ENCODE data around the gene C4orf46. TPM values are rescaled to one million over a fixed set of nuclear protein-coding genes. Genes with fewer than 3 reads are reported as not detected.

Gene C4orf46
- total RNA-seq, 4 donors from 2014 or later = 1.8 to 6.4 (median 4.8) TPM

GRCh38 chr4:158636619-158637018 lies 35.1 kb downstream of the C4orf46 start:
- WGBS, 2 donors = 73 to 74% methylated on average over 1 of the region's 1 CpG
- Histone ChIP-seq H3K27ac (no peak overlapping the region), H3K4me1 (no peaks in the 10 kb centered on the region), H3K4me3 (no peak overlapping the region), H3K36me3 (no peaks in the 10 kb centered on the region), H3K9me3 (no peaks in the 10 kb centered on the region), H3K27me3 (no peaks in the 10 kb centered on the region)
- no peak for DNase-seq
- intact Hi-C loops (cut with DNase I) = no loop called here
- TF ChIP-seq CTCF (IDR thresholded peaks at IDR 0.05) (no peak), POLR2A (IDR thresholded peaks at IDR 0.05) (no peak)

- Histone ChIP-seq H3K9me3 (no peaks in the 10 kb centered on the region), H3K36me3 (no peaks in the 10 kb centered on the region), H3K27me3 (no peaks in the 10 kb centered on the region), H3K27ac (no peak overlapping the region), H3K4me3 (no peak overlapping the region), H3K4me1 (no peaks in the 10 kb centered on the region)
- TF ChIP-seq POLR2A (IDR thresholded peaks at IDR 0.05) = no peak
- TF ChIP-seq CTCF (IDR thresholded peaks at IDR 0.05) = no peak
- intact Hi-C loops (cut with DNase I) = no loop called here
- DNase-seq = no peak
- WGBS, 2 donors = 33% methylated on average over 1 of the region's 1 CpG
Measured at GRCh38 chr4:158630893-158631292, 40.8 kb downstream of the C4orf46 start.

GRCh38 chr4:158625544-158625943 lies 46.1 kb downstream of the C4orf46 start:
- Histone ChIP-seq H3K27ac (no peak overlapping the region), H3K9me3 (no peaks in the 10 kb centered on the region), H3K4me1 (no peaks in the 10 kb centered on the region), H3K36me3 (no peaks in the 10 kb centered on the region), H3K27me3 (no peaks in the 10 kb centered on the region), H3K4me3 (no peak overlapping the region)
- no peak for DNase-seq
- intact Hi-C loops (cut with DNase I) = no loop called here
- TF ChIP-seq POLR2A (IDR thresholded peaks at IDR 0.05) (no peak), CTCF (IDR thresholded peaks at IDR 0.05) (no peak)
- 76 to 82% methylated on average over 2 of the region's 2 CpGs for WGBS, 2 donors

- no peaks in the 10 kb centered on the region for H3K36me3 ChIP-seq
- H3K27ac ChIP-seq = no peak overlapping the region
- TF ChIP-seq POLR2A (IDR thresholded peaks at IDR 0.05) (no peak), CTCF (IDR thresholded peaks at IDR 0.05) (peak in 5 of 6 experiments; percentile 55 to 67 (median 57))
- H3K4me1 ChIP-seq = no peaks in the 10 kb centered on the region
- intact Hi-C loops (cut with DNase I) = no loop called here
- WGBS, 2 donors = 22 to 27% methylated on average over 3 of the region's 3 CpGs
- no peak overlapping the region for H3K4me3 ChIP-seq
- H3K27me3 ChIP-seq = no peaks in the 10 kb centered on the region
- no peaks in the 10 kb centered on the region for H3K9me3 ChIP-seq
- no peak for DNase-seq
Measured at GRCh38 chr4:158624889-158625478, 46.7 kb downstream of the C4orf46 start.

- intact Hi-C loops (cut with DNase I) = no loop called here
Measured at GRCh38 chr4:158622251-158622650, 49.4 kb downstream of the C4orf46 start.

More at GRCh38 chr4:158622251-158622650, 49.4 kb downstream of the C4orf46 start:
- 83 to 89% methylated on average over 3 of the region's 3 CpGs for WGBS, 2 donors
- no peaks in the 10 kb centered on the region for H3K9me3 ChIP-seq
- no peaks in the 10 kb centered on the region for H3K4me1 ChIP-seq
- H3K27me3 ChIP-seq = no peaks in the 10 kb centered on the region
- no peaks in the 10 kb centered on the region for H3K36me3 ChIP-seq
- TF ChIP-seq CTCF (IDR thresholded peaks at IDR 0.05) (no peak), POLR2A (IDR thresholded peaks at IDR 0.05) (no peak)
- H3K4me3 ChIP-seq = no peak overlapping the region
- no peak for DNase-seq
- H3K27ac ChIP-seq = no peak overlapping the region
